MG63 (cell line): ENCODE measurements around the gene CABP4. TPM values are rescaled to one million over a fixed set of nuclear protein-coding genes. Genes with fewer than 3 reads are reported as not detected.
A peak's percentile ranks its signal among the peaks of the same experiment; 100 is the strongest.
"Not testable (repeated sequence)": the region's sequence is repeated elsewhere in the genome, so short reads cannot be mapped to it uniquely, and the experiment has no call there.

Experiments
- DNase-seq: peaks from one replicate; pipeline ENCODE4 v3.0.0-alpha.2; 2020
- H3K27me3 ChIP-seq: fragments of 250-450 bp; sonication (Bioruptor Pico); 2 replicates; pipeline ENCODE4 v1.5.1; 2020; ENCODE audit warnings: mild to moderate bottlenecking, moderate library complexity
- H3K36me3 ChIP-seq: fragments of 250-450 bp; sonication (Bioruptor Pico); 2 replicates; pipeline ENCODE4 v1.5.1; 2020; ENCODE audit warnings: mild to moderate bottlenecking, moderate library complexity
- H3K4me3 ChIP-seq: fragments of 250-450 bp; sonication (Bioruptor Pico); 2 replicates; pipeline ENCODE4 v1.5.1; 2020; ENCODE audit warnings: mild to moderate bottlenecking, moderate library complexity
- H3K9me3 ChIP-seq: fragments of 250-450 bp; sonication (Bioruptor Pico); 2 replicates; pipeline ENCODE4 v1.5.1; 2020; ENCODE audit warnings: mild to moderate bottlenecking, moderate library complexity
- total RNA-seq: library from RNA; depleted of rRNA; stranded (reverse); fragments of >200 nt; shearing (Covaris generic); gene quantifications from 2 replicates; pipeline ENCODE4 v1.2.3, GENCODE V29; 2014; ENCODE audit warnings: low replicate concordance

CABP4 gene
- total RNA-seq, 1 experiment from 2014 or later = 0.26 TPM

DNA sequence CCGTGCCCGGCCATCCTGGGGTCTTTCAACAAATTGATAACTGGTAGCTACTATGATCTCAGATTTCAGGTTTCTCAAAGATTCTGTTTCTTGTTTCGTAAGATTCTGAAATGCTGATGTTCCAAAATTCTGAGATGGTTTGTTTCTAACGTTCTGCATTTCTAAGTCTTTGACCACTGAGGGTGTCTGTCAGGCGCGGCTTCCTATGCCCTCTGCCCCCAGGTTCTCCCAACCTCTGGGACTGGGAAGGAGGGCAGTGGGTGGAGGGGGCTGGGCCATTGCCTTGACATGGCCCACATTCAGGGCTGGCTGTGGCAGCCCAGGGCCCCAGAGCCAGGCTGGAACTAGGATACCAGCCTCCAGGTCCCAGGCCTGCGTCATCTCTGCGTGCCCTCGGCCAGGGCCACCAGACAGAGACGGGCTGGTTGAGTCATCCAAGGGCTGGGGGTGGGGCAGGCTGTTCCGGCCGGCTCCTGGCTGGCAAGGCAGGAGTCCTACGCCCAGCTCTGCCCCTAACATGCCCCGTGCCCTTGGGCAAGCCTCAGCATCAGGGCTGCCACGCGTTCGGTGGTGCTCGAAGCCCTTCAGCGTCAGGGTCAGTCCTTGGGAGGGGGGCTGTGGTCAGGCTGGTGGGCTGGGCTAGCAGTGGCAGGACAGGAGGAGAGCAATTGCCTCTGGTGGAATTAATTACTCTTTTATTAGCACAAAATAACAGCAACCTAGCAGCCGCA is 8.7 kb downstream of the CABP4 start:
- Histone ChIP-seq H3K27me3 (no peaks in the 10 kb centered on the region), H3K4me3 (no peak overlapping the region), H3K36me3 (no peaks in the 10 kb centered on the region), H3K9me3 (no peaks in the 10 kb centered on the region)
- no peak for DNase-seq

DNA sequence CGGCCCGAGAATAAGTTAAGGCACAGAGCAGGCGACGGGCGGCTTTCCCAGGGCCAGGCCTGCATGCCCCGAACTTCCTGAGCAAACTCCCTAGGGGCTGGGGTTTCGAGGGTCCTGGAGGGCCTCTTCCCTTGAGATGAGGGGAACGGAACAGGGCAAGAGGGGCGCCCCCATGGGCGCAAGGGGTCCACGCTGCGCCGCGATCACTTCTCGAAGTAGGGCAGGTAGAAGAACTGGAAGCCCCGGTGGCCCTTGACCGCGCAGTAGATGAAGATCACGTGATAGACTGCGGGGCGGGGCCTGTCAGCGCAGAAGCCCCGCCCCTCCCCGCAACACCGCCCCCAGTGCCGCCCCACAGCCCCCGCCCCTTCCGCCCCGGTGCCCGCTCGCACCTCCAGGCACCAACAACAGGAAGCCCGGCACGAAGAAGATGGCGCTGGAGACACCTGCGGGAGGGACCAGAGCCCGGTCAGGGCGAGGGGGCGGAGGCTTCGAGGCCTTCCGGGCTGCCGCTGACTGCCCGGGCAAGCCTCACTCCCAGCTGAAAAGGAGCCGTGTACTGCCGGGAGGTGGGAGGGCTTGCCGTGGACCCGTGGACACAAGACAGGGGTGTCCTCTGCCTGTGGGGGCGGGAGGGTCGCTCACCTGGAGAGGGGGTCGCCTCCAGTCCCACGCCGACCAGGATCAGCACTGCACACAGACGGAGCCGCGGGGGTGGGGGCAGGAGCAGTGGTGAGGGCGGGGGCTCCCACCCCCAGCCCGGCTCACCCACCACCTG is 9.4 kb downstream of the CABP4 start:
- no peak for DNase-seq
- Histone ChIP-seq H3K9me3 (no peaks in the 10 kb centered on the region), H3K36me3 (no peaks in the 10 kb centered on the region), H3K27me3 (no peaks in the 10 kb centered on the region), H3K4me3 (no peak overlapping the region)

DNA sequence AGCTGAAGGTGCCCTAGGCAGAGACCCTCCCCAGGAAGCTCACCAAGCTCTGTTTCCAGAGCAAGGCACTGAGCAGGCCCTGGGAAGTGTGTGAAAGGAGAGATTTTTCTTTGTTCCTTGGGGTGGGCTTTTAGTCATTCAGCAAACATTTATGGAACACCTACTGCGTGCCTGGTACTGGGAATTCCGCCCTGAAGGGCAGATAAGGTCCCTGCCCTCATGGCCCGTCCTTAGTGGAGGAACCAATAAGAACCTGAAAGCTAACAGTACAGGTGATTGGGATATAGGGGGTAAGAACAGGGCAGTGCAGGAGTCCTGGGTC is 10.0 kb downstream of the CABP4 start:
- no peaks in the 10 kb centered on the region for H3K9me3 ChIP-seq
- H3K4me3 ChIP-seq = no peak overlapping the region
- no peak for DNase-seq
- H3K36me3 ChIP-seq = no peaks in the 10 kb centered on the region
- H3K27me3 ChIP-seq = no peaks in the 10 kb centered on the region

DNA sequence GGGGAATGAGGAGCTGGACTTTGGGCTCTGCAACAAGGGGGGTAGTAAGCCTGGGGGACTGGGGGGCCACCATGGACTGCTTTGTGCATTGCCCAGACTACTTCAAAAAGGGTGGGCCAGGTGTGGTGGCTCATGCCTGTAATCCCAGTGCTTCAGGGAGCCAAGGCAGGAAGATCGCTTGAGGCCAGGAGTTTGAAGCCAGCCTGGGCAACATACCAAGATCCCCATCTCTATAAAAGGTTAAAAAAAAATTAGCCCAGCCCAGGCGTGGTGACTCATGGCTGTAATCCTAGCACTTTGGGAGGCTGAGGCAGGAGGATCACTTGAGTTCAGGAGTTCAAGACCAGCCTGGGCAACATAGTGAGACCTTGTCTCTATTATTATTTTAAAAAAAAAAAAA is 10.4 kb downstream of the CABP4 start:
- peak; percentile 40 for DNase-seq

DNA sequence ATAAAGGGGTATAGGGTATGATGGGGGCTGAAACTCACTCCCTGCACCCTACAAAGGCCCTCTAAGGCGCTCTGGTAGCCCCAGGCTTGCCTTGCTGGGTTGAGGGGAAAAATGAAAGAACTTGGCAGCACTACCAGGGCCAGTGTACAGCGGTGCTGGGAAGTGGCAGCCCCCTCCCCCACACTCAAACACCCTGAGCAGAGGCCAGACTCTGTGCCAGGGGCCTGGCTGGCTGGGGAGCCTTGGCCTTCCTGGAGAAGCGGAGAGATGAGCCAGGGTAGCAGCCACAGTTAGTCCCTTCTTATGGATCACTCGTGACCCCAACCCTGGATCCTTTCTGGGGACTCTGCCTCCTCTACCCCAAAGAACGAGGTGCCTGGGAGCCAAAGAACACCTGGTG is 11.2 kb downstream of the CABP4 start:
- DNase-seq = no peak
- H3K27me3 ChIP-seq = no peaks in the 10 kb centered on the region
- H3K36me3 ChIP-seq = no peaks in the 10 kb centered on the region
- no peak overlapping the region for H3K4me3 ChIP-seq
- H3K9me3 ChIP-seq = no peaks in the 10 kb centered on the region

More for the DNA sequence above, 10.4 kb downstream of the CABP4 start:
- not testable (repeated sequence) for H3K9me3 ChIP-seq, H3K27me3 ChIP-seq, H3K36me3 ChIP-seq, H3K4me3 ChIP-seq

DNA sequence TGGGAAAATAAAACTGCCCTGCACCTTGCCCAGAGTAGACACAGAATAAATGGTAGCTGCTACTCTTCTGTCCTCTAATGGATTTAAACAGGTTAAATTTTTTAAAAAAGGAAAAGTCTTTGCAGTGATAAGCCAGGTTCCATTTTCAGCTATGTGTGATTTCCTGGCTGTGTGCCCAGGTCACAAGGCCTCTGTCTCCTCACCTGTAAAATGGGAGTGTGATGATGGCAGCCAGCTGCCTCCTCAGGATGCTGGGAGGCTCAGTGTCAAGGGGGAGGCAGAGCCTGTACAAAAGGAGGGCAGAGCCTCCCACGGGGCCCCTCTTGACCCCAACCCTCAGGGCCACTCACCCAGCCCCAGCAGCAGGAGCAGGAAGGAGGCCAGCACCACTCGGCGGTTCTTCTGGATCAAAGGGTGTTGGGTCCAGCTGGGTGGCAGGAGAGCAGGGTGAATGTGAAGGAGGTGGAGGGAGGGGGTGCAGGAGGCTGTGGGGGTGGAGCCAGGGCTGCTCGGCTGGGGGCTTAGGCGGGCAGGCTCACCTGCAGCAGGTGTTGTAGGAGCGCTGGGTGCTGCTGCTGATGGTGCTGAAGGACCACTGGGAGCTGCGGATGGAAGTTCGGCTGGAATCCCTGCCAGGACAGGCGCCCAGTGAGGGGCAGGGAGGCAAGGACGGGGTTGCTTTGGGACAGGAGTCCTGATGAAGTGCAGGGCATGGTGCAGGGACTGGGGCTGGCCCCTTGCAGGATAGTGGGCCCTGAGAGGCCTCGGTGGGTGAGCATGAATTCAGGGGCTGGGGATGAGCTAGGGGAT is 12.0 kb downstream of the CABP4 start:
- no peaks in the 10 kb centered on the region for H3K36me3 ChIP-seq
- no peak for DNase-seq
- no peaks in the 10 kb centered on the region for H3K9me3 ChIP-seq
- H3K4me3 ChIP-seq = no peak overlapping the region
- no peaks in the 10 kb centered on the region for H3K27me3 ChIP-seq

DNA sequence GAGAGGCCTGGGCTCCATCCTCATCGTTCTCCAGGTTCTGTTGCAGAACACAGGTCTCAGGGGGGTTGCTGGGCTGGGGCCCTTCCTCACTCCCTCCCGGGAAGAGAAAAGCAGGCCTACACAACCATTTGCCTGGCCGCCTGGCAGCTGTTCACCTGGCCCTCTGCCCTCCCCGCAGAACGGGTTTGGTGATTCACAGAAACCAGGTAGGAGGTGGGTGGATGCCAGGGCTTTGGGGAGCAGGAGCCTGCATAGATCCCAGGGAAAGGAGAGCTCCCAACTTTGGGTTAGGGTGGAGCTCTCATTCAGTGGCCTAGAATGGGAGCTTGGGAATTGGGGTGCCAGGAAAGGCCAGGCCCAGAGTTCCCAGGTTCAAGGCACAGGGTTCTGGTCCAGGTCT is 12.9 kb downstream of the CABP4 start:
- H3K27me3 ChIP-seq = no peaks in the 10 kb centered on the region
- peak overlapping the region; percentile 73 for H3K4me3 ChIP-seq
- peak; percentile 36 for DNase-seq
- no peaks in the 10 kb centered on the region for H3K36me3 ChIP-seq
- H3K9me3 ChIP-seq = no peaks in the 10 kb centered on the region

DNA sequence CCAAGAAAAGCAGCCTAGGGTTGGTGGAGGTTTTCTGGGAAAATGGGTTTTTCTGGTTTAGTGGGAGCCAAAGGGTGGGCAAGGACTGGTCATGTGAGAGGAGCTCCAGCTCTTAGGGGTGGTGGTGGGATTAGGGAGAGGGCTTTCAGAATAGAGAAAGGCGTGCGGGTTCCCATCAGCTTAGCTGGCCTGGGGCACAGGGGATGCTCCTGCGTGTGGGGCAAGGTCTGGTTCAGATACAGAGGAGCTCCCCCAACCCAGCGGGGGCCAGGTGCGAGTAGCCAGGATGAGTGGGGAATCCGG is 13.3 kb downstream of the CABP4 start:
- H3K27me3 ChIP-seq = no peaks in the 10 kb centered on the region
- no peak for DNase-seq
- H3K4me3 ChIP-seq = peak overlapping the region; percentile 73
- no peaks in the 10 kb centered on the region for H3K36me3 ChIP-seq
- no peaks in the 10 kb centered on the region for H3K9me3 ChIP-seq

DNA sequence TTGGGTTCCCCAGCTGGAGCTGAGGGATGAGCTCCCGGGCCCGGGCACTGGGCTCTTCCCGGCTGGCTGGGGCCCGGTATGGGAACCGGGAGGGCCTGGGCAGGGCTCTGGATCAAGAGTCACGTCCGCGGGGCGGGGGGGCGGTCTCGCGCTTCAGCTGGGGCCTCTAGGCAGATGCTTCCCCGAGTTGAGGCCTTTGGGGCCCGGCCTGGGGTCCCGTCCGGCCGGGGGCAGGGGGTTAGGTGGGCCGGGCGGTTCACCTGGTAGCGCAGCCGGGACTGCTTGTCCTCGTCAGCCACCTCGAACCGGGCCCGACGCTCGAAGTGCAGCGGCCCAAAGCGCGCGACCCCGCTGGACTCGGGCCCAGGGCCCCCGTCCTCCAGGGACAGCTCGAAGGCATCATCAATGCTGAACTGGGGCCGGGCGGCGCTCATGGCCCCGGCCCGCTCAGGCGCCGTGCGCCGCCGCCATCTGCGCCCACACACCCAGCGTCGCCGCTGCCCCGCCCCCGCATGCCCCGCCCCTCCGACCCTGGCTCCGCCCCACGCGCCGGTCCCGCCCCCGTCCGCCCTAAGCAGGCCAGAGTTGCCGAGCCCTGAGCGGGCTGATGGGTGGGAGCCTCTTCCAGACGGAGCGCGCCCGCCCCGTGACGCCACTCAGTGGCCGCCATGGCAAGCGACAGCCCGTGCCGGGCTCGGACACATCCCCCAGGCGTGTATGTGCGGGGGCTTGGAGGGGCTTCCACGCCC is 13.8 kb downstream of the CABP4 start, which contains the start of gene TMEM134:
TSS of gene TMEM134 (minus strand) at position 493 of the 749 bp plus-strand sequence. CDS start at position 434, 59 bp downstream.
- Histone ChIP-seq H3K9me3 (no peaks in the 10 kb centered on the region), H3K36me3 (no peaks in the 10 kb centered on the region), H3K4me3 (peak within 1 kb of the TSS; percentile 73), H3K27me3 (no peaks in the 10 kb centered on the region)
- DNase-seq = peak; percentile 88

DNA sequence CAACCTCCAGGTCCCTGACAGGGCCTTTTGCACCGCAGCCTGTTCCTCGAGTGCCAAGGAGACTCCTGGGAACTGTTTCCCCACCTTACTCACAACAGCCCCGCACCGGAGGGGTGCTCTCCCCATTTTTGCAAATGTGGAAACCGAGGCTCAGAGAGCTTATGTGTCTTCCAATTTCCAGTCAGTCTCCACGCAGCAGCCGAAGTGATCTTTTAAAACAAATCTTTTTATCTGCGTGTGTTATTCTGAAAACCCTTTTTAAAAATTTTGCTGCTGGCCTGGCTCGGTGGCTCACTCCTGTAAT is 14.3 kb downstream of the CABP4 start:
- H3K4me3 ChIP-seq = peak overlapping the region; percentile 73
- no peaks in the 10 kb centered on the region for H3K9me3 ChIP-seq
- H3K36me3 ChIP-seq = no peaks in the 10 kb centered on the region
- H3K27me3 ChIP-seq = no peaks in the 10 kb centered on the region
- no peak for DNase-seq

DNA sequence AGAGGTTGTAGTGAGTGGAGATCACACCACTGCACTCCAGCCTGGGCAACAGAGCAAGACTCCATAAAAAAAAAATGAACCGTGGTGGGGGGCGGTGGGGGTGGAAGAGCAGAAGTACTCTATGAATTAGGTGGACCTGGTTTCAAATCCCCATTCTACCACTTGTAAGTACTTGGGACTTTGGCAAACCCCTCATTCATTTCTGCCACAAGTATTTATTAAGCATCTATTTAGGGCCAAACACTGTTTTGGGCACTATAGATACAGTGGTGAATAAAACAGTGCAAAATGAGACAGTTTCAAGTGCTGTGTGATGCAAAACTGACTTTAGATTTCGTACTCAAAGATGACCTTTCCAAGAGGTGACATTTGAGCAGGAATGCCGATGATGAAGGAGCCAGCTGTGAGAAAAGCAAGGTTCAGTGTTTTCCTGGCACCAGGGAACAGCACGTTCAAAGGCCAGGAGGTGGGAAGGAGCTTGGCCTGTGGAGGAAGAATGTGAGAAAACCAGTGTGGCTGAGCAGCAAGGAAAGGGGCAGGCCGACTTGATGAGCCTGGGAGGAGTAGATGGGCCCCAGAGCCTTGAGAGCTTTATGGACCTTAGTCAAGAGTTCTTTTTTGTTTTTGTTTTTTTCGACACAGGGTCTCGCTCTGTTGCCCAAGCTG is 15.3 kb downstream of the CABP4 start:
- Histone ChIP-seq H3K9me3 (no peaks in the 10 kb centered on the region), H3K27me3 (no peaks in the 10 kb centered on the region), H3K4me3 (no peak overlapping the region), H3K36me3 (no peaks in the 10 kb centered on the region)
- DNase-seq = no peak

DNA sequence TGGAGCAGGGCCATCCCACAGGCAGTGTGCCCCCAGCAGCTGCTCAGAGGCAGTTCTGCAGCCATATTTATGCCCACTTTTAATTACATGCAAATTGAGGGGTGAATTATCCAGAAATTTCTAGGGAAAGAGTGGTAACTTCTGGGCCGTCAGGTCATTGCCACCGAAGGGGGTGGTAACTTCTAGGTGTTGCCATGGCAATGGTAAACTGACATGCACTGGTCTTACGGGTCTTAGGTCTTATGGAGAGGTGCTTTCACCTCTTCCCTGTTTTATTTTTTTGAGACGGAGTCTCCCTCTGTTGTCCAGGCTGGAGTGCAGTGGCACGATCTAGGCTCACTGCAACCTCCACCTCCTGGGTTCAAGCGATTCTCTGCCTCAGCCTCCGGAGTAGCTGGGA is 17.7 kb downstream of the CABP4 start:
- no peaks in the 10 kb centered on the region for H3K36me3 ChIP-seq
- no peak overlapping the region for H3K4me3 ChIP-seq
- no peaks in the 10 kb centered on the region for H3K9me3 ChIP-seq
- H3K27me3 ChIP-seq = no peaks in the 10 kb centered on the region
- no peak for DNase-seq

DNA sequence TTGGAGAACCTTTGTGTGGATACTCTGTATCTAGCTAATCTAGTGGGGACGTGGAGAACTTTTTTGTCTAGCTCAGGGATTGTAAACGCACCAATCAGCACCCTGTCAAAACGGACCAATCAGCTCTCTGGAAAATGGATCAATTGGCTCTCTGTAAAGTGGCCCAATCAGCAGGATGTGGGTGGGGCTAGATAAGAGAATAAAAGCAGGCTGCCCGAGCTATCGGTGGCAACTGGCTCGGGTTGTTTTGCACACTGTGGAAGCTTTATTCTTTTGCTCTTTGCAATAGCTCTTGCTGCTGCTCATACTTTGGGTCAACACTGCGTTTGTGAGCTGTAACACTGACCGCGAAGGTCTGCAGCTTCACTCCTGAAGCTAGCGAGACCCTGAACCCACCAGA is 21.5 kb downstream of the CABP4 start:
- H3K36me3 ChIP-seq, H3K9me3 ChIP-seq, H3K27me3 ChIP-seq, H3K4me3 ChIP-seq, DNase-seq: not testable (repeated sequence)

DNA sequence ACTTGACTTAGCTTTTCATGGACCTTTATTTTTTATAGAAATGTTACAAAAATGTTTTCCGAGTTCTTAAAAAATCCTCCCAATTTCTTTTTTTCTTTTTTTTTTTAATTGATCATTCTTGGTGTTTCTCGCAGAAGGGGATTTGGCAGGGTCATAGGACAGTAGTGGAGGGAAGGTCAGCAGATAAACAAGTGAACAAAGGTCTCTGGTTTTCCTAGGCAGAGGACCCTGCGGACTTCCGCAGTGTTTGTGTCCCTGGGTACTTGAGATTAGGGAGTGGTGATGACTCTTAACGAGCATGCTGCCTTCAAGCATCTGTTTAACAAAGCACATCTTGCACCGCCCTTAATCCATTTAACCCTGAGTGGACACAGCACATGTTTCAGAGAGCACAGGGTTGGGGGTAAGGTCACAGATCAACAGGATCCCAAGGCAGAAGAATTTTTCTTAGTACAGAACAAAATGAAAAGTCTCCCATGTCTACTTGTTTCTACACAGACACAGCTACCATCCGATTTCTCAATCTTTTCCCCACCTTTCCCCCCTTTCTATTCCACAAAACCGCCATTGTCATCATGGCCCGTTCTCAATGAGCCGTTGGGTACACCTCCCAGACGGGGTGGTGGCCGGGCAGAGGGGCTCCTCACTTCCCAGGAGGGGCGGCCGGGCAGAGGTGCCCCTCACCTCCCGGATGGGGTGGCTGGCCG is 22.3 kb downstream of the CABP4 start:
- H3K36me3 ChIP-seq, H3K27me3 ChIP-seq, H3K9me3 ChIP-seq, DNase-seq, H3K4me3 ChIP-seq: not testable (repeated sequence)

DNA sequence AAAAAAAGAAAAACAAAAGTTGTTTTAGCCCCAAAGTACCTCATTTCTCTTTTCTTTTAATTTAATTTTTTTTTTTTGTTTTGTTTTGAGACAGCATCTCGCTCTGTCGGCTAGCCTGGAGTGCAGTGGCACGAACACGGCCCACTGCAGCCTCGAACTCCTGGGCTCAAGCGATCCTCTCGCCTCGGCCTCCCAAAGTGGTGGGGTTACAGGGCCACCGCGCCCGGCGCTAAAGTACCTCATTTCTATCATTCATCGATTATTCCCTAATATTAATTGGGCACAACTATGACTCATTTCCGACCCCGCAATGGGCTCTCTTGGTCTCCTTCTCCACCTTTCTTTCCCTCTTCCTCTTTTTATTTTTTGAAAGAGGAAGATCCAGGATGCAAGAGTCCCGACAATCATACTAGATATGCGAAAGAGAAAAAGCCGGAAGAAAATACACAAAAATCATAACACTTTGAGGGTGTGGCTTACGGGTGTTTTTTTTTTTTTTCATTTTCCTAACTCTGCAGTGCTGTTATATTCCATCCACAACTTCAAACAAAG is 27.2 kb downstream of the CABP4 start:
- Histone ChIP-seq H3K27me3 (no peaks in the 10 kb centered on the region), H3K4me3 (peak overlapping the region; percentile 62), H3K36me3 (no peaks in the 10 kb centered on the region; the same call in none of the 2 replicates), H3K9me3 (no peaks in the 10 kb centered on the region)
- DNase-seq = no peak
